Measurements from ENCODE around the gene ZNF611.
"Not testable (repeated sequence)": the region's sequence is repeated elsewhere in the genome, so short reads cannot be mapped to it uniquely, and the experiment has no call there.

ZNF611 gene

GRCh38 chr19:52734893-52735661 is at the start of gene ZNF611:
Gene ZNF611, minus strand, starts transcription at chr19:52735044. Its CDS starts 19,150 bp downstream, at chr19:52715894.
- DNase-seq = peak; percentile 89

DNA sequence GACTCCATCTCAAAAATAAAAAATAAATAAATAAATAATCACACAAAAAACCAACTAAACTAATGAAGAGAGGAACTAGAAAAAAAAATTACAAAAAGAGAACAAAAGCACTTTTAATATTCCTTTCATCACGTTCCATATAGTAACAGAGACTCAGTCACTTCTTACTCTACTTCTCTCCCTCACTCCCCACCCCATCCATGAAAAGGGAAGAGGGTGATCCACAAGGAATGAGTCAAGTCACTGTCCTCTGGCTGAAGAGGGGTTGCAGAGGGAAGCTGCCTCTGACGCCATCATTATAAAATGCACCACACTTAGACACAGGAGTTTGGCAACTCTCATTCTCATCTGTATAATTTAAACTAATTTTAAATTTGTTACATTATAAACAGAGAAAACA is 48.0 kb upstream of the ZNF611 start:
- not testable (repeated sequence) for DNase-seq

DNA sequence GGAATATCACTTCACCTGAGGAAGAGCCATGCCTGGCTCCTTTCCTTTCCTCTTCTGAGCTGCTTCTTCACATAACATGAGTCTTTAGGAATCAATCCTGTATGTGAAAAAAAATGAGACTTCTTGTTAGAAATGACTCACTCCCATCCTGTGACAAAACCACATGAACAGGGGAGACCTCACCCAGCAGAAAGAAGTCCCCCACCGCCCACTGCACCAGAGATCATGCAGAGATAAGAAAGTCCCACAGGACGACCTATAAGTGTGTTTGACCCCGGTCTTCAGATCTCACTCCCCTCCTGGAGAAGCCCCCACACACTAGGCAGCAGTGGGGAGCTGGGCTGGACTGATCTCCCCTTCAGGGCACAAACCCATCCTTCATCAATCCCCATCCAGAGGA is 44.0 kb upstream of the ZNF611 start:
- no peak for DNase-seq

DNA sequence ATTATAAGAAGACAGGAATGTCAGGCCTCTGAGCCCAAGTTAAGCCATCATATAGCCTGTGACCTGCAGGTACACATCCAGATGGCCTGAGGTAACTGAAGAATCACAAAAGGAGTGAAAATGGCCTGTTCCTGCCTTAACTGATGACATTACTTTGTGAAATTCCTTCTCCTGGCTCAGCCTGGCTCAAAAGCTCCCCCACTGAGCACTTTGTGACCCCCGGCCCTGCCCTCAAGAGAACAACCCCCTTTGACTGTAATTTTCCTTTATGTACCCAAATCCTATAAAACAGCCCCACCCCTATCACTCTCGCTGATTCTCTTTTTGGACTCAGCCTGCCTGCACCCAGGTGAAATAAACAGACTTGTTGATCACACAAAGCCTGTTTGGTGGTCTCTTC is 21.6 kb upstream of the ZNF611 start:
- not testable (repeated sequence) for DNase-seq

- DNase-seq = no peak
Observed at GRCh38 chr19:52749780-52750179, 14.9 kb upstream of the ZNF611 start.

- no peak for DNase-seq
Observed at GRCh38 chr19:52748336-52748950, 13.6 kb upstream of the ZNF611 start.

GRCh38 chr19:52745919-52746318 is 11.1 kb upstream of the ZNF611 start:
- not testable (repeated sequence) for DNase-seq

DNA sequence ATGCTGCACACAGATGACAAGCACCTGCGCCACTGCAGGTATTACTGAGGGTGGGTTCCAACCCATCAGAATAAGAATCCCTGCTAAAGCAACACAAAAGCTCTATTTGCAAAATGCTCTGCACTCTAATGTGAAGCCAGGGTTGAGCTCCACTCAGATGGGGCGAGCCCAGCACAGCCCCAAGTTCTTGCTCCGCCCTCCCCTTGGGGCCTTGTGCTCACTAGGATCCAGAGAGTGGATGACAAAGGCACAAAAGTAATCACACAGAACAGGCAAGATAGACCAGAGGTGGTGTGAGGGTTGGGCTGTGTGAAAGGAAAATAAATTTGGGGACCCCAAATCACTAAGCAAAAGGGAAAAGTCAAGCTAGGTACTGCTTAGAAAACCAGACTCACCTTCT is 8.2 kb upstream of the ZNF611 start:
- no peak for DNase-seq

- DNase-seq = no peak
Observed at GRCh38 chr19:52742516-52742915, 7.7 kb upstream of the ZNF611 start.

DNA sequence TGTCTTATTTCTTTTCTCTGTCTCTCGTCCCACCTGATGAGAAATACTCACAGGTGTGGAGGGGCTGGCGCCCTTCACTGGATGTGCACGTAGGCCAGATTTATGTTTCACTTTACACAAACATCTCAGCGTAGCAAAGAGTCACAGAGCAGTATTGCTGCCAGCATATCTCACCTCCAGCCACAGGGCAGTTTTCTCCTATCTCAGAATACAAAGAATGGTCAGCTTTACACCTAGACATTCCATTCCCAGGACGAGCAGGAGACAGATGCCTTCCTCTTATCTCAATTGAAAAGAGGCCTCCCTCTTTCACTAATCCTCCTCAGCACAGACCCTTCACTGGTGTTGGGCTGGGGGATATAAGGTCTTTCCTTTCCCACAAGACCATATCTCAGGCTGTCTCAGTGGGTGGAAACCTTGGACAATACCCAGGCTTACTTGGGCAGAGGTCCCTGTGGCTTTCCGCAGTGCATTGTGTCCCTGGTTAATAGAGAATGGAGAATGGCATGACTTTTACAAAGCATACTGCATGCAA is 7.2 kb upstream of the ZNF611 start:
- DNase-seq = no peak

DNA sequence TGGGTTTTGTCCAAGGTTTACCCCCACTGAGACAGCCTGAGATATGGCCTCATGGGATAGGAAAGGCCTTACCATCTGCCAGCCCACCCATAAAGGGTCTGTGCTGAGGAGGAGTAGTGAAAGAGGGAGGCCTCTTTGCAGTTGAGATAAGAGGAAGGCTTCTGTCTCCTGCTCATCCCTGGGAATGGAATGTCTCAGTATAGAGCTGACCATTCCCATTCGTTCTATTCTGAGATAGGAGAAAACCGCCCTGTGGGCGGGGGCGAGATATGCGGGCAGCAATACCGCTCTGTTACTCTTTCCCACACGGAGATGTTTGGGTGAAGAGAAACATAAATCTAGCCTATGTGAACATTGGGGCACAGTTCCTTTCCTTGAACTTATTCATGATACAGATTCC is 6.5 kb upstream of the ZNF611 start:
- DNase-seq = not testable (repeated sequence)

GRCh38 chr19:52739576-52739975 is 4.7 kb upstream of the ZNF611 start:
- no peak for DNase-seq

DNA sequence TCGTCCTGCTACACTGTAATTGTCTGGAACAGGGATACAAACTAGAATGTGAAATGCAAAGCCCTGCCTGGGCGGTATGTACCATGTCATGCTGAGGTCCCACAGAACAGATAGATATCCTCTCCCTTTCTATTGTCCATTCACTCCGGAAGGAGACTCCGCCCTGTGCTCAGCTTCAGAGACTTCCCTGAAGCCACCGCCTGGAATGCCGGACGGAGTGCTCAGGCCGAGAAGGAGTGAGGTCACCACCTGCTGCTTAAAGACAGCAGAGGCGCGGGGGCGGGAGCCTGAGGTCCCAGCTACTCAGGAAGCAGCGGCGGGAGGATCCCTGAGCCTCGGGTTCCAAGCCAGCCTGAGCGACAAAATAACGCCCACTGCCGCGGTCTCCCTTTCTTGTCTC is 890 bp upstream of the ZNF611 start:
- no peak for DNase-seq

GRCh38 chr19:52734331-52734892 is 432 bp downstream of the ZNF611 start:
- peak; percentile 62 for DNase-seq

DNA sequence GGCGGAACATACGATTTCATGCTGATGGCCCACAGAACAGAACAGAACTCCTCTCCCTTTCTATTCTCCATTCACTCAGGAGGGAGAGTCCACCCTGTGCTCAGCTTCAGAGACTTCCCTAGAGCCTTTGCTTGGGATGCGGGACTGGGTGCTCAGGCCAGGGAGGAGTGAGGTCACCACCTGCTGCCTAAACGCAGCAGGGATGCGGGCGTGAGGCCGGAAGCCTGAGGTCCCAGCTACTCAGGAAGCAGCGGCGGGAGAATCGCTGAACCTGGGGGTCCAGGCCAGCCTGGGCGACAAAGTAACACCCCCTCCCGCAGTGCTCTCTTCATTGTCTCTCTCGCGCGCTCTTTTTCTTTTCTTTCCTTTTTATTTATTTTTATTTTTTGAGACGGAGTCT is 8.8 kb downstream of the ZNF611 start:
- not testable (repeated sequence) for DNase-seq

GRCh38 chr19:52725528-52725961 is 9.3 kb downstream of the ZNF611 start:
- no peak for DNase-seq

DNA sequence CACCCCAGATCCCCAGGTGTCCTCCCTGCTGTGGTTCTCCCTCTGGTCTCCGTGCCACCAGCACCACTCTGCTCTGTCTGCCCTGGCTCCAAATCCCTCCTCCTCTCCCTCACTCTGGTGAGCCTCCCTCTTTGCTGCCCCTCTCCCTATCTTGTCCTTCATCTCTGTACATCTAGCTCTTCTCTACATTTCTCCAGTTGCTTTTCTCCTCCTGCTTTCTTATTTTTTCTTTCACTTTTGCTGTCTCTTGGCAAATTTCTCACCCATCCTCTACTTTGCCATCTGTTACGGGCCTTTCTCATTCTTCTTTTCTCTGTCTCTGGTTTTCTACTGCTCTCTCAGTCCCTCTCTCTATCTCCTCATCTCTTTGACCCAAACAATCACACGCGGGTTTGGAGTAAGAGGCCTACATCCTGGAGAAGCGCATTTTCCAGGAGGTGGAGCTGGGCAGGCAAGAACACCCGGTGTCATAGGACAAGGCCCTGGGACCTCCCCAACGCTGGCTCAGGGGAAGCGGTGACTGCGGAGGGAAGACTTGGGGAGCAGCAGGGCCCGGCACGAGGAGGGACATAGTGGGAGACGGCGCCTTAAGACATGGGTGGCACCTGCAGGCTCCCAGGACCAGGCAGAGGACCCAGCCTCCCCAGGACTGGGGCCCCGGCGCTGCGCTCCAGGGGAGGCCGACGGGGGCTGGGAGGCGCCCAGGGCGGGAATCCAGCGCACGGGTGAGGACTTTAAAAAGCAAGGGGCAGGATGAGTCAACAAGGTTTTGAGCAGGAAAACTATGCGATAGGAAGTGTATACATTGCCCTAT is 9.9 kb downstream of the ZNF611 start:
- DNase-seq = no peak

- DNase-seq = not testable (repeated sequence)
Observed at GRCh38 chr19:52723907-52724598, 10.8 kb downstream of the ZNF611 start.

GRCh38 chr19:52722062-52723003 is 12.5 kb downstream of the ZNF611 start:
- DNase-seq = no peak

- not testable (repeated sequence) for DNase-seq
Observed at GRCh38 chr19:52720541-52720940, 14.3 kb downstream of the ZNF611 start.

DNA sequence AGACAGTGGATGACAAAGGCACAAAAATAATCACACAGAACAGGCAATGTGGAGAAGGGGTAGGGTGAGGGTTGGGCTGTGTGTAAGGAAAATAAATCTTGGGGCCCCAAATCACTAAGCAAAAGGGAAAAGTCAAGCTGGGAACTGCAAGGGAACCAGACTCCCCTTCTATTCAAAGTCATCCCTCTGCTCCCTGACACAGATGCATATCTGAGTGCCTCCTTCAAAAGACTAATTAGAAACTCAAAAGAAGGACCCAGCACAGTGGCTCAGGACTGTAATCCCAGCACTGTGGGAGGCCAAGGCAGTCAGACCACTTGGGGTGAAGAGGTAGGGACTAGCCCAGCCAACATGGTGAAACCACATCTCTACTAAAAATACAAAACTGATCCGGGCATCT is 18.3 kb downstream of the ZNF611 start:
- DNase-seq = no peak

All from DMS79 treated with DMSO at 0.1 percent for 48 hours (cell line).